Lung (tissue), 12 donors: ENCODE results near the gene FXYD7. TPM values are rescaled to one million over a fixed set of nuclear protein-coding genes. Genes with fewer than 3 reads are reported as not detected.

Experiments used
- ATAC-seq: fragments of 200-7000 bp; cut with Tn5 transposase; one replicate; pipeline ENCODE4 v1.9.1; 2020; ENCODE audit warnings: moderate number of reproducible peaks; ENCODE audit not compliant: insufficient read depth, low FRiP score
- DNase-seq, 3 donors: peaks; one replicate each; pipeline ENCODE4 v3.0.0-alpha.2; 2013 to 2017
- H3K27ac ChIP-seq, 2 donors: one replicate each; pipeline ENCODE4 v1.5.1; 2013; ENCODE audit warnings: mild to moderate bottlenecking in 2 of 2, moderate library complexity in 2 of 2, control low read depth in 1 of 2, inconsistent platforms in 1 of 2, low read depth in 1 of 2, low read length in 1 of 2
- H3K27me3 ChIP-seq, 3 donors: one replicate each; pipeline ENCODE4 v1.5.1; 2013; ENCODE audit warnings: low read length in 2 of 3; ENCODE audit not compliant: control insufficient read depth in 3 of 3, insufficient read depth in 3 of 3
- H3K36me3 ChIP-seq, 4 donors: one replicate each; pipeline ENCODE4 v1.5.1; 2013; ENCODE audit warnings: low read length in 4 of 4, mild to moderate bottlenecking in 1 of 4, moderate library complexity in 1 of 4; ENCODE audit not compliant: control insufficient read depth in 4 of 4, insufficient read depth in 4 of 4
- H3K4me1 ChIP-seq, 5 donors: one replicate each; pipeline ENCODE4 v1.5.1; 2013; ENCODE audit warnings: low read length in 5 of 5, mild to moderate bottlenecking in 2 of 5, moderate library complexity in 1 of 5; ENCODE audit not compliant: control insufficient read depth in 5 of 5, insufficient read depth in 5 of 5
- H3K4me3 ChIP-seq: one replicate; pipeline ENCODE4 v1.5.1; 2013; ENCODE audit warnings: mild to moderate bottlenecking, control low read depth, moderate library complexity
- H3K9ac ChIP-seq, 2 donors: one replicate each; pipeline ENCODE4 v1.5.1; 2013; ENCODE audit warnings: low read length in 2 of 2, control low read depth in 1 of 2; ENCODE audit not compliant: insufficient read depth in 1 of 2
- H3K9me3 ChIP-seq, 4 donors: one replicate each; pipeline ENCODE4 v1.5.1; 2013; ENCODE audit warnings: low read length in 3 of 4, mild to moderate bottlenecking in 1 of 4, moderate library complexity in 1 of 4; ENCODE audit not compliant: control insufficient read depth in 4 of 4, insufficient read depth in 3 of 4
- WGBS, 2 donors: extraction: QIAGEN DNeasy Blood & Tissue Kit; methylation state at CpG; one replicate each; pipeline ENCODE4 v1.1.7; 2013; 5-methylcytosine and 5-hydroxymethylcytosine counted together
- polyA plus RNA-seq, 2 donors: library from polyadenylated mRNA; stranded (reverse); fragments of 200-250 nt; gene quantifications; one replicate each; pipeline ENCODE4 v1.2.1, GENCODE V29; 2013
- total RNA-seq, 2 donors: library from RNA; depleted of rRNA in 1 of 2; stranded (reverse); fragments of >200 nt in 1 of 2; gene quantifications; one replicate each; pipeline ENCODE4 v1.2.1, GENCODE V29; 2014 to 2021
- TF ChIP-seq, protein P1 (sequence below): IDR thresholded peaks from 2 replicates; pipeline ENCODE4 v1.5.1; 2012; ENCODE audit warnings: mild to moderate bottlenecking; ENCODE audit errors: control extremely low read depth, extremely low read depth
- donor health status: control.
- donor health status: control.
- donor health status: Bipolar disorder and iron deficiency.
- donor health status: healthy.
- donor health status: DM: yes; HTN: yes; CAD: no.

Gene FXYD7
- total and polyA plus RNA-seq, 4 donors: 0.31 to 0.39 TPM; not detected in 2

DNA sequence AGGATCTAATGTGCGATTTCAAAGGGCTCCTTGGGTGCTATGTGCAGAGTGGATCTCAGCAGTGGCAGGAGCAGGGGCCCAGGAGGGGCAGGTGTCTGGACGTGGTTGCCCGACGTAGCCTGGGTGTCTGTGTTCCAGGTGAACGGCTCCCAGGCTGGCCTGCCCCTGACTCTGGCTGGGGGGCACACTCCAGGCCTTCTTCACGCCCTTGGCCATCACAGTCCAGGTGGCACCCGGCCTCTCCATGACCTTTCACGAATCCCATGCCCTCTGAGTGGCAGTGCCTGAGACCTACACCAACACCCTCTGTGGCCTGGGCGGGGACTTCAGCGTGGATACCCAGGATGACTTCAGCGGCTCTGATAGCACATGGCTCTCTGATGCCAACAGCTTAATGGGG lies 38.7 kb upstream of the FXYD7 start:
- Histone ChIP-seq H3K4me1 (peaks cover 0 to 1% (median 0%) of the 10 kb centered on the region in 5 donors), H3K9me3 (peaks cover 0 to 2% (median 0%) of the 10 kb centered on the region in 4 donors), H3K27ac (no peak overlapping the region), H3K36me3 (no peaks in the 10 kb centered on the region), H3K4me3 (no peak overlapping the region), H3K9ac (no peak overlapping the region), H3K27me3 (no peaks in the 10 kb centered on the region)
- no peak for DNase-seq
- 89 to 91% methylated on average over 11 of the region's 11 CpGs for WGBS, 2 donors
- TF ChIP-seq, protein P1, sequence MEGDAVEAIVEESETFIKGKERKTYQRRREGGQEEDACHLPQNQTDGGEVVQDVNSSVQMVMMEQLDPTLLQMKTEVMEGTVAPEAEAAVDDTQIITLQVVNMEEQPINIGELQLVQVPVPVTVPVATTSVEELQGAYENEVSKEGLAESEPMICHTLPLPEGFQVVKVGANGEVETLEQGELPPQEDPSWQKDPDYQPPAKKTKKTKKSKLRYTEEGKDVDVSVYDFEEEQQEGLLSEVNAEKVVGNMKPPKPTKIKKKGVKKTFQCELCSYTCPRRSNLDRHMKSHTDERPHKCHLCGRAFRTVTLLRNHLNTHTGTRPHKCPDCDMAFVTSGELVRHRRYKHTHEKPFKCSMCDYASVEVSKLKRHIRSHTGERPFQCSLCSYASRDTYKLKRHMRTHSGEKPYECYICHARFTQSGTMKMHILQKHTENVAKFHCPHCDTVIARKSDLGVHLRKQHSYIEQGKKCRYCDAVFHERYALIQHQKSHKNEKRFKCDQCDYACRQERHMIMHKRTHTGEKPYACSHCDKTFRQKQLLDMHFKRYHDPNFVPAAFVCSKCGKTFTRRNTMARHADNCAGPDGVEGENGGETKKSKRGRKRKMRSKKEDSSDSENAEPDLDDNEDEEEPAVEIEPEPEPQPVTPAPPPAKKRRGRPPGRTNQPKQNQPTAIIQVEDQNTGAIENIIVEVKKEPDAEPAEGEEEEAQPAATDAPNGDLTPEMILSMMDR: no peak
- no peak for ATAC-seq

DNA sequence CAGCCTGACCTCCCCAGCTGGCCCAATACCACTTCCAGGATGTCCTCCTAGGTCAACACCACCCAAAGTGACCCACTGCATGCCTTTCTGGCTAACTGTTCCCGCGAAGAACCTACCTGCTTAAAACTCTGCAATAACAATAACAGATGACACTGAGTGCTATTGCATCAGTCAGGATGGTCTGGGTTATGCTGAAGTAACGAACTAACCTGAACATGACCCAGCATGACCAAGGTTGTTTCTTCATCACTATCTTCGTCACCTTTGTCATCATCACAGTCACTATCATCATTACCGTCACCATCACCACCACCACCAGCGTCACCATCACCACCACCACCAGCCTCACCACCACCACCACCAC lies 38.0 kb upstream of the FXYD7 start:
- WGBS, 2 donors: 96 to 97% methylated on average over 6 of the region's 6 CpGs
- H3K27me3 ChIP-seq: no peaks in the 10 kb centered on the region
- no peak overlapping the region for H3K27ac ChIP-seq
- DNase-seq (no peak), ATAC-seq (no peak)
- TF ChIP-seq, protein P1: no peak
- no peaks in the 10 kb centered on the region for H3K36me3 ChIP-seq
- no peak overlapping the region for H3K4me3 ChIP-seq
- H3K9ac ChIP-seq: no peak overlapping the region
- H3K9me3 ChIP-seq: no peaks in the 10 kb centered on the region
- H3K4me1 ChIP-seq: peaks cover 0 to 3% (median 0%) of the 10 kb centered on the region in 5 donors

DNA sequence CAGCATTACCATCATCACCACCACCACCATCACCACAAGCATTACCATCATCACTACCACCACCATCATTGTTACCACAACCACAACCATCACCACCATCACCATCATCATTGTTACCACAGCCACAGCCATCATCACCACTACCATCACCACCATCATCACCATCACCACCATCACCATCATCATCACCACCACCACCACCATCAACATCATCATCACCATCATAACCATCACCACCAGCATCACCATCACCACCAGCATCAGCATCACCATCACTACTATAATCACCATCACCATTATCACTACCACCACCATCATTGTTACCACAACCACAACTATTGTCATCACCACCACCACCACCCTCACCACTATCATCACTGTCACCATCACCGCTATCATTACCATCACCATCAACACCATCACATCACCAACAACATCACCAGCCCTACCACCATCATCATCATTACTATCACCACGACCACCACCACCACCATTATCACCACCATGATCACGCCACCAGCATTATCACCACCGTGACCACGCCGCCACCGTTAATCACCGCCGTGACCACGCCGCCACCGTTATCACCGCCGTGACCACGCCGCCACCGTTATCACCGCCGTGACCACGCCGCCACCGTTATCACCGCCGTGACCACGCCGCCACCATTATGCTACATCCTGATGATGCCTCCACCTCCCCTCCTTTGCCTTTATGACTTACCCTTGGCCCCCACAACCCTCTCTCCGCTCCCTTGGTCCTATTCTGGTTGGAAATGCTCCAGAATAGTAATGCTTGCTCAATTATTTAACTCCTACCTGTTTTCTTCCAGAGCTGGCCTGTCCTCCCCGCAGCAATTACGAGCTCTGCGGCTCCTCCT lies 37.4 kb upstream of the FXYD7 start:
- H3K9me3 ChIP-seq: no peaks in the 10 kb centered on the region
- H3K27me3 ChIP-seq: no peaks in the 10 kb centered on the region
- no peak overlapping the region for H3K9ac ChIP-seq
- H3K4me1 ChIP-seq: peaks cover 0 to 3% (median 0%) of the 10 kb centered on the region in 5 donors
- TF ChIP-seq, protein P1: no peak
- no peak for ATAC-seq
- H3K36me3 ChIP-seq: no peaks in the 10 kb centered on the region
- 80 to 87% methylated on average over 30 of the region's 30 CpGs for WGBS, 2 donors
- H3K4me3 ChIP-seq: no peak overlapping the region
- no peak for DNase-seq
- no peak overlapping the region for H3K27ac ChIP-seq
